Measurements from ENCODE around the gene MRPL58.
"Not testable (repeated sequence)": the region's sequence is repeated elsewhere in the genome, so short reads cannot be mapped to it uniquely, and the experiment has no call there.

Gene MRPL58

GRCh38 chr17:74964988-74965622 lies 47.4 kb upstream of the MRPL58 start:
- TF ChIP-seq, protein P1, sequence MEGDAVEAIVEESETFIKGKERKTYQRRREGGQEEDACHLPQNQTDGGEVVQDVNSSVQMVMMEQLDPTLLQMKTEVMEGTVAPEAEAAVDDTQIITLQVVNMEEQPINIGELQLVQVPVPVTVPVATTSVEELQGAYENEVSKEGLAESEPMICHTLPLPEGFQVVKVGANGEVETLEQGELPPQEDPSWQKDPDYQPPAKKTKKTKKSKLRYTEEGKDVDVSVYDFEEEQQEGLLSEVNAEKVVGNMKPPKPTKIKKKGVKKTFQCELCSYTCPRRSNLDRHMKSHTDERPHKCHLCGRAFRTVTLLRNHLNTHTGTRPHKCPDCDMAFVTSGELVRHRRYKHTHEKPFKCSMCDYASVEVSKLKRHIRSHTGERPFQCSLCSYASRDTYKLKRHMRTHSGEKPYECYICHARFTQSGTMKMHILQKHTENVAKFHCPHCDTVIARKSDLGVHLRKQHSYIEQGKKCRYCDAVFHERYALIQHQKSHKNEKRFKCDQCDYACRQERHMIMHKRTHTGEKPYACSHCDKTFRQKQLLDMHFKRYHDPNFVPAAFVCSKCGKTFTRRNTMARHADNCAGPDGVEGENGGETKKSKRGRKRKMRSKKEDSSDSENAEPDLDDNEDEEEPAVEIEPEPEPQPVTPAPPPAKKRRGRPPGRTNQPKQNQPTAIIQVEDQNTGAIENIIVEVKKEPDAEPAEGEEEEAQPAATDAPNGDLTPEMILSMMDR (conservative IDR thresholded peaks at IDR 0.05; ENCODE audit: low read length), result no peak
- no peak for TF ChIP-seq EZH2phosphoT487 (IDR thresholded peaks at IDR 0.05; ENCODE audit: borderline replicate concordance)
- Histone ChIP-seq H4K20me1 (ENCODE audit: insufficient read depth, low read length, poor library complexity, severe bottlenecking) (no peaks in the 10 kb centered on the region), H3K4me2 (ENCODE audit: low read depth, low read length, poor library complexity, severe bottlenecking) (no peak overlapping the region), H3F3A (ENCODE audit: low read depth) (no peaks in the 10 kb centered on the region), H2AFZ (ENCODE audit: low read length) (no peak overlapping the region), H3K9ac (ENCODE audit: low read depth, low read length, poor library complexity, severe bottlenecking) (no peak overlapping the region), H3K36me3 (ENCODE audit: insufficient read depth, low read length) (no peaks in the 10 kb centered on the region), H3K9me2 (replicated peaks; ENCODE audit: low read depth, low read length) (no peaks in the 10 kb centered on the region), H3K4me3 (ENCODE audit: low read length, poor library complexity, severe bottlenecking) (no peak overlapping the region), H3K79me2 (ENCODE audit: insufficient read depth, low read length) (no peaks in the 10 kb centered on the region), H3K9me3 (ENCODE audit: insufficient read depth, low read depth, low read length) (no peaks in the 10 kb centered on the region), H3K4me1 (ENCODE audit: insufficient read depth, low read length, poor library complexity, severe bottlenecking) (peaks cover 7% of the 10 kb centered on the region), H3K27me3 (ENCODE audit: insufficient read depth, low read length, poor library complexity, severe bottlenecking) (no peaks in the 10 kb centered on the region)

- H3K79me2 ChIP-seq (ENCODE audit: insufficient read depth, low read length), result no peaks in the 10 kb centered on the region
- H3K36me3 ChIP-seq (ENCODE audit: insufficient read depth, low read length), result no peaks in the 10 kb centered on the region
- H3K9me3 ChIP-seq (ENCODE audit: insufficient read depth, low read depth, low read length), result no peaks in the 10 kb centered on the region
- H3K9ac ChIP-seq (ENCODE audit: low read depth, low read length, poor library complexity, severe bottlenecking), result no peak overlapping the region
- H4K20me1 ChIP-seq (ENCODE audit: insufficient read depth, low read length, poor library complexity, severe bottlenecking), result no peaks in the 10 kb centered on the region
- no peak overlapping the region for H3K4me2 ChIP-seq (ENCODE audit: low read depth, low read length, poor library complexity, severe bottlenecking)
- no peak overlapping the region for H2AFZ ChIP-seq (ENCODE audit: low read length)
- H3K4me3 ChIP-seq (ENCODE audit: low read length, poor library complexity, severe bottlenecking), result no peak overlapping the region
- TF ChIP-seq, protein P1 (conservative IDR thresholded peaks at IDR 0.05; ENCODE audit: low read length), result no peak
- TF ChIP-seq EZH2phosphoT487 (IDR thresholded peaks at IDR 0.05; ENCODE audit: borderline replicate concordance), result no peak
- H3F3A ChIP-seq (ENCODE audit: low read depth), result no peaks in the 10 kb centered on the region
- no peaks in the 10 kb centered on the region for H3K4me1 ChIP-seq (ENCODE audit: insufficient read depth, low read length, poor library complexity, severe bottlenecking)
- peaks cover 17% of the 10 kb centered on the region for H3K27me3 ChIP-seq (ENCODE audit: insufficient read depth, low read length, poor library complexity, severe bottlenecking)
- H3K9me2 ChIP-seq (replicated peaks; ENCODE audit: low read depth, low read length), result no peaks in the 10 kb centered on the region
These were observed 44.1 kb upstream of the MRPL58 start for GRCh38 chr17:74968361-74968780.

GRCh38 chr17:74969501-74969900 lies 43.0 kb upstream of the MRPL58 start:
- not testable (repeated sequence) for H3K36me3 ChIP-seq (ENCODE audit: insufficient read depth, low read length); H3K4me2 ChIP-seq (ENCODE audit: low read depth, low read length, poor library complexity, severe bottlenecking); H3K9me2 ChIP-seq (replicated peaks; ENCODE audit: low read depth, low read length); H3K79me2 ChIP-seq (ENCODE audit: insufficient read depth, low read length); H3K4me3 ChIP-seq (ENCODE audit: low read length, poor library complexity, severe bottlenecking); H2AFZ ChIP-seq (ENCODE audit: low read length); H3K9me3 ChIP-seq (ENCODE audit: insufficient read depth, low read depth, low read length); H3F3A ChIP-seq (ENCODE audit: low read depth); H4K20me1 ChIP-seq (ENCODE audit: insufficient read depth, low read length, poor library complexity, severe bottlenecking); H3K9ac ChIP-seq (ENCODE audit: low read depth, low read length, poor library complexity, severe bottlenecking); H3K4me1 ChIP-seq (ENCODE audit: insufficient read depth, low read length, poor library complexity, severe bottlenecking)
- H3K27me3 ChIP-seq (ENCODE audit: insufficient read depth, low read length, poor library complexity, severe bottlenecking), result peaks cover 17% of the 10 kb centered on the region

GRCh38 chr17:74970395-74970794 lies 42.1 kb upstream of the MRPL58 start:
- H3K9ac ChIP-seq (ENCODE audit: low read depth, low read length, poor library complexity, severe bottlenecking), result no peak overlapping the region
- H4K20me1 ChIP-seq (ENCODE audit: insufficient read depth, low read length, poor library complexity, severe bottlenecking), result no peaks in the 10 kb centered on the region
- no peaks in the 10 kb centered on the region for H3K4me1 ChIP-seq (ENCODE audit: insufficient read depth, low read length, poor library complexity, severe bottlenecking)
- H3K36me3 ChIP-seq (ENCODE audit: insufficient read depth, low read length), result no peaks in the 10 kb centered on the region
- peaks cover 17% of the 10 kb centered on the region for H3K27me3 ChIP-seq (ENCODE audit: insufficient read depth, low read length, poor library complexity, severe bottlenecking)
- H2AFZ ChIP-seq (ENCODE audit: low read length), result no peak overlapping the region
- no peaks in the 10 kb centered on the region for H3K9me3 ChIP-seq (ENCODE audit: insufficient read depth, low read depth, low read length)
- H3K4me2 ChIP-seq (ENCODE audit: low read depth, low read length, poor library complexity, severe bottlenecking), result no peak overlapping the region
- TF ChIP-seq EZH2phosphoT487 (IDR thresholded peaks at IDR 0.05; ENCODE audit: borderline replicate concordance), result no peak
- TF ChIP-seq, protein P1 (conservative IDR thresholded peaks at IDR 0.05; ENCODE audit: low read length), result no peak
- no peaks in the 10 kb centered on the region for H3K9me2 ChIP-seq (replicated peaks; ENCODE audit: low read depth, low read length)
- H3K4me3 ChIP-seq (ENCODE audit: low read length, poor library complexity, severe bottlenecking), result no peak overlapping the region
- no peaks in the 10 kb centered on the region for H3K79me2 ChIP-seq (ENCODE audit: insufficient read depth, low read length)
- no peaks in the 10 kb centered on the region for H3F3A ChIP-seq (ENCODE audit: low read depth)
